ENCODE measurements around the gene PEX5L.

GRCh38 chr3:179961703-179962078 is 75.0 kb downstream of the PEX5L start:
- no peak for TF ChIP-seq POLR2A (IDR thresholded peaks at IDR 0.05; ENCODE audit: low read length)
- TF ChIP-seq GATA1 (IDR thresholded peaks at IDR 0.05; ENCODE audit: low read depth, low read length) = no peak
